HEK293 (cell line): ENCODE measurements around the gene SNRNP70.

ENCODE experiments used
- CTCF ChIA-PET: fragments of 350-600 bp; formaldehyde crosslinking; extraction: SDS; loops from one replicate; lab custom pipeline; 2021; ENCODE audit warnings: antibody characterized with exemption; lab: Yijun Ruan, JAX
- POLR2A ChIA-PET: fragments of 300-600 bp; formaldehyde crosslinking; extraction: SDS; loops from one replicate; lab custom pipeline; 2020; ENCODE audit warnings: antibody characterized with exemption, inconsistent platforms; lab: Yijun Ruan, JAX
- H3K27ac ChIP-seq: fragments of 200-500 bp; sonication (Bioruptor generic); 2 replicates; pipeline ENCODE4 v1.5.1; 2014; ENCODE audit warnings: low read depth, low read length, control low read depth, inconsistent platforms; ENCODE audit errors: extremely low read depth
- H3K36me3 ChIP-seq, 2 experiments: fragments of 200-500 bp in 1 of 2; sonication (Bioruptor generic) in 1 of 2; 1 replicate in 1 of 2; 2 replicates in 1 of 2; pipeline ENCODE4 v1.5.1; 2014 to 2017; ENCODE audit warnings: inconsistent platforms in 2 of 2, low read length in 2 of 2; ENCODE audit not compliant: control insufficient read depth in 2 of 2, insufficient read depth in 1 of 2
- H3K4me1 ChIP-seq: fragments of 200-500 bp; sonication (Bioruptor generic); 2 replicates; pipeline ENCODE4 v1.5.1; 2014; ENCODE audit warnings: mild to moderate bottlenecking, low read length, inconsistent platforms; ENCODE audit not compliant: control insufficient read depth, insufficient read depth
- H3K4me3 ChIP-seq: 2 replicates; pipeline ENCODE4 v1.5.1; 2011; ENCODE audit warnings: low read depth, mild to moderate bottlenecking, control low read depth, low read length, moderate library complexity
- H3K9me3 ChIP-seq: fragments of 200-500 bp; sonication (Bioruptor generic); 2 replicates; pipeline ENCODE4 v1.5.1; 2014; ENCODE audit warnings: low read depth, low read length, inconsistent platforms; ENCODE audit not compliant: control insufficient read depth, insufficient read depth
- BCL11B ChIP-seq: fragments of 450-650 bp; formaldehyde crosslinking; IDR thresholded peaks from 2 replicates; pipeline ENCODE4 v1.5.1; 2016; ENCODE audit warnings: low read depth, missing biosample characterization, missing genetic modification characterization
- GLI4 ChIP-seq: fragments of 450-650 bp; formaldehyde crosslinking; IDR thresholded peaks from 2 replicates; pipeline ENCODE4 v1.5.1; 2016; ENCODE audit warnings: missing biosample characterization, missing genetic modification characterization
- HOXA7 ChIP-seq: sonication (generic); formaldehyde crosslinking; IDR thresholded peaks from 2 replicates; pipeline ENCODE4 v1.8.1; 2022; ENCODE audit warnings: missing genetic modification reagents, borderline replicate concordance
- KLF1 ChIP-seq: fragments of 450-650 bp; formaldehyde crosslinking; IDR thresholded peaks from 2 replicates; pipeline ENCODE4 v1.5.1; 2016; ENCODE audit warnings: missing biosample characterization, missing genetic modification characterization
- MYNN ChIP-seq: fragments of 450-650 bp; formaldehyde crosslinking; IDR thresholded peaks from 2 replicates; pipeline ENCODE4 v1.5.1; 2016; ENCODE audit warnings: missing biosample characterization, missing genetic modification characterization, borderline replicate concordance
- PRDM10 ChIP-seq: fragments of 450-650 bp; formaldehyde crosslinking; IDR thresholded peaks from 2 replicates; pipeline ENCODE4 v1.5.1; 2016; ENCODE audit warnings: missing biosample characterization, missing genetic modification characterization
- ZBTB10 ChIP-seq: fragments of 450-650 bp; formaldehyde crosslinking; IDR thresholded peaks from 2 replicates; pipeline ENCODE4 v1.5.1; 2016; ENCODE audit warnings: missing biosample characterization, missing genetic modification characterization
- ZBTB6 ChIP-seq: fragments of 450-650 bp; formaldehyde crosslinking; IDR thresholded peaks from 2 replicates; pipeline ENCODE4 v1.5.1; 2017; ENCODE audit warnings: missing biosample characterization, missing genetic modification characterization
- ZFP37 ChIP-seq: fragments of 450-650 bp; formaldehyde crosslinking; IDR thresholded peaks from 2 replicates; pipeline ENCODE4 v1.5.1; 2016; ENCODE audit warnings: missing biosample characterization, missing genetic modification characterization
- ZIC2 ChIP-seq: fragments of 450-650 bp; formaldehyde crosslinking; IDR thresholded peaks from 2 replicates; pipeline ENCODE4 v1.5.1; 2016; ENCODE audit warnings: missing biosample characterization, missing genetic modification characterization
- ZNF112 ChIP-seq: fragments of 450-650 bp; formaldehyde crosslinking; IDR thresholded peaks from 2 replicates; pipeline ENCODE4 v1.5.0; 2017; ENCODE audit warnings: missing biosample characterization, missing genetic modification characterization
- ZNF157 ChIP-seq: fragments of 450-650 bp; formaldehyde crosslinking; IDR thresholded peaks from 2 replicates; pipeline ENCODE4 v1.5.1; 2016; ENCODE audit warnings: missing biosample characterization, missing genetic modification characterization
- ZNF248 ChIP-seq: fragments of 450-650 bp; formaldehyde crosslinking; IDR thresholded peaks from 2 replicates; pipeline ENCODE4 v1.5.1; 2017; ENCODE audit warnings: missing biosample characterization, missing genetic modification characterization
- ZNF311 ChIP-seq: fragments of 450-650 bp; formaldehyde crosslinking; IDR thresholded peaks from 2 replicates; pipeline ENCODE4 v1.5.1; 2017; ENCODE audit warnings: missing biosample characterization, missing genetic modification characterization, borderline replicate concordance
- ZNF404 ChIP-seq: fragments of 450-650 bp; formaldehyde crosslinking; IDR thresholded peaks from 2 replicates; pipeline ENCODE4 v1.5.1; 2017; ENCODE audit warnings: missing biosample characterization, missing genetic modification characterization
- ZNF423 ChIP-seq: fragments of 450-650 bp; formaldehyde crosslinking; IDR thresholded peaks from 2 replicates; pipeline ENCODE4 v1.5.1; 2016; ENCODE audit warnings: missing biosample characterization, missing genetic modification characterization
- ZNF623 ChIP-seq: fragments of 450-650 bp; formaldehyde crosslinking; IDR thresholded peaks from 2 replicates; pipeline ENCODE4 v1.5.1; 2016; ENCODE audit warnings: missing biosample characterization, missing genetic modification characterization
- TF ChIP-seq, protein P1 (sequence below): fragments of 450-650 bp; formaldehyde crosslinking; IDR thresholded peaks from 2 replicates; pipeline ENCODE4 v1.5.1; 2016; ENCODE audit warnings: missing biosample characterization, missing genetic modification characterization
- TF ChIP-seq, protein P2 (sequence below): fragments of 450-650 bp; formaldehyde crosslinking; IDR thresholded peaks from 2 replicates; pipeline ENCODE4 v1.5.1; 2017; ENCODE audit warnings: missing biosample characterization, missing genetic modification characterization
- TF ChIP-seq, protein P3 (sequence below): fragments of 450-650 bp; formaldehyde crosslinking; IDR thresholded peaks from 2 replicates; pipeline ENCODE4 v1.5.1; 2016; ENCODE audit warnings: missing biosample characterization, missing genetic modification characterization

SNRNP70 gene

GRCh38 chr19:49148044-49148682 is 62.9 kb downstream of the SNRNP70 start:
- H3K4me1 ChIP-seq: peaks cover 6% of the 10 kb centered on the region
- no peak overlapping the region for H3K4me3 ChIP-seq
- no peak overlapping the region for H3K27ac ChIP-seq
- TF ChIP-seq MYNN (tag by site-specific recombination) (no peak), ZNF623 (no peak), KLF1 (no peak), ZBTB6 (tag by site-specific recombination) (no peak), GLI4 (tag by site-specific recombination) (no peak), ZNF404 (no peak), HOXA7 (CRISPR knock-in tag) (no peak), ZIC2 (tag by site-specific recombination) (no peak), ZNF248 (no peak), ZNF157 (no peak), ZNF311 (tag by site-specific recombination) (no peak)
- TF ChIP-seq, protein P1, sequence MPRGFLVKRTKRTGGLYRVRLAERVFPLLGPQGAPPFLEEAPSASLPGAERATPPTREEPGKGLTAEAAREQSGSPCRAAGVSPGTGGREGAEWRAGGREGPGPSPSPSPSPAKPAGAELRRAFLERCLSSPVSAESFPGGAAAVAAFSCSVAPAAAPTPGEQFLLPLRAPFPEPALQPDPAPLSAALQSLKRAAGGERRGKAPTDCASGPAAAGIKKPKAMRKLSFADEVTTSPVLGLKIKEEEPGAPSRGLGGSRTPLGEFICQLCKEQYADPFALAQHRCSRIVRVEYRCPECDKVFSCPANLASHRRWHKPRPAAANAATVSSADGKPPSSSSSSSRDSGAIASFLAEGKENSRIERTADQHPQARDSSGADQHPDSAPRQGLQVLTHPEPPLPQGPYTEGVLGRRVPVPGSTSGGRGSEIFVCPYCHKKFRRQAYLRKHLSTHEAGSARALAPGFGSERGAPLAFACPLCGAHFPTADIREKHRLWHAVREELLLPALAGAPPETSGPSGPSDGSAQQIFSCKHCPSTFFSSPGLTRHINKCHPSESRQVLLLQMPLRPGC (tag by site-specific recombination): no peak
- H3K36me3 ChIP-seq: no peaks in the 10 kb centered on the region; a peak in 1 of 3 replicates
- no peaks in the 10 kb centered on the region for H3K9me3 ChIP-seq
- ChIA-PET POLR2A (interaction anchor here (0.6 to 3.1 kb wide), 9 partner anchors 10 to 155 kb away, joined by 3 to 27 read pairs (median 6); partner anchors contain the start of genes GYS1 and RUVBL2), CTCF (interaction anchor here (0.7 to 6.6 kb wide), 9 partner anchors 9 to 150 kb away, joined by 3 to 70 read pairs (median 5); no protein-coding TSS in a partner anchor)

- H3K4me1 ChIP-seq: peaks cover 6% of the 10 kb centered on the region
- peak overlapping the region; percentile 70 for H3K27ac ChIP-seq
- no peaks in the 10 kb centered on the region; a peak in 1 of 3 replicates for H3K36me3 ChIP-seq
- CTCF ChIA-PET: interaction anchor here (0.5 to 6.6 kb wide), 12 partner anchors 13 to 151 kb away, joined by 3 to 70 read pairs (median 5); partner anchors contain the start of gene LIN7B
- peak overlapping the region; percentile 69 for H3K4me3 ChIP-seq
- POLR2A ChIA-PET: interaction anchor here (0.6 to 3.8 kb wide), 24 partner anchors 10 to 1120 kb away, joined by 3 to 27 read pairs (median 4); partner anchors contain the start of genes DKKL1, GYS1, LIN7B and PPFIA3
- no peaks in the 10 kb centered on the region for H3K9me3 ChIP-seq
- peak; percentile 99 for TF ChIP-seq PRDM10 (tag by site-specific recombination)
- TF ChIP-seq, protein P2, sequence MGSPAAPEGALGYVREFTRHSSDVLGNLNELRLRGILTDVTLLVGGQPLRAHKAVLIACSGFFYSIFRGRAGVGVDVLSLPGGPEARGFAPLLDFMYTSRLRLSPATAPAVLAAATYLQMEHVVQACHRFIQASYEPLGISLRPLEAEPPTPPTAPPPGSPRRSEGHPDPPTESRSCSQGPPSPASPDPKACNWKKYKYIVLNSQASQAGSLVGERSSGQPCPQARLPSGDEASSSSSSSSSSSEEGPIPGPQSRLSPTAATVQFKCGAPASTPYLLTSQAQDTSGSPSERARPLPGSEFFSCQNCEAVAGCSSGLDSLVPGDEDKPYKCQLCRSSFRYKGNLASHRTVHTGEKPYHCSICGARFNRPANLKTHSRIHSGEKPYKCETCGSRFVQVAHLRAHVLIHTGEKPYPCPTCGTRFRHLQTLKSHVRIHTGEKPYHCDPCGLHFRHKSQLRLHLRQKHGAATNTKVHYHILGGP (tag by site-specific recombination): no peak
- TF ChIP-seq, protein P3, sequence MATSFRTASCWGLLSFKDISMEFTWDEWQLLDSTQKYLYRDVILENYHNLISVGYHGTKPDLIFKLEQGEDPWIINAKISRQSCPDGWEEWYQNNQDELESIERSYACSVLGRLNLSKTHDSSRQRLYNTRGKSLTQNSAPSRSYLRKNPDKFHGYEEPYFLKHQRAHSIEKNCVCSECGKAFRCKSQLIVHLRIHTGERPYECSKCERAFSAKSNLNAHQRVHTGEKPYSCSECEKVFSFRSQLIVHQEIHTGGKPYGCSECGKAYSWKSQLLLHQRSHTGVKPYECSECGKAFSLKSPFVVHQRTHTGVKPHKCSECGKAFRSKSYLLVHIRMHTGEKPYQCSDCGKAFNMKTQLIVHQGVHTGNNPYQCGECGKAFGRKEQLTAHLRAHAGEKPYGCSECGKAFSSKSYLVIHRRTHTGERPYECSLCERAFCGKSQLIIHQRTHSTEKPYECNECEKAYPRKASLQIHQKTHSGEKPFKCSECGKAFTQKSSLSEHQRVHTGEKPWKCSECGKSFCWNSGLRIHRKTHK (tag by site-specific recombination): no peak
- peak; percentile 28; the same call in 1 of the 2 replicates for TF ChIP-seq BCL11B (tag by site-specific recombination)
- TF ChIP-seq ZBTB10: 0 out of 2 replicates have a peak, but pooled peaks have one; percentile 29
- 0 out of 2 replicates have a peak, but pooled peaks have one; percentile 25 for TF ChIP-seq ZNF423 (tag by site-specific recombination)
- TF ChIP-seq ZNF112 (tag by site-specific recombination): no peak
- no peak for TF ChIP-seq ZNF157
- peak; percentile 54; the same call in 1 of the 2 replicates for TF ChIP-seq ZFP37 (tag by site-specific recombination)
Observed at GRCh38 chr19:49148784-49149651, 63.8 kb downstream of the SNRNP70 start.
